Stimulated activated CD8-positive, alpha-beta memory T cell treated with anti-CD3 and anti-CD28 coated beads, Interleukin-4, amount 100 ng/mL, for 4 hours (primary cell): ENCODE measurements around the gene CLIP1.
"Not testable (repeated sequence)": the region's sequence is repeated elsewhere in the genome, so short reads cannot be mapped to it uniquely, and the experiment has no call there.

ENCODE experiments used
- DNase-seq, 2 donors: peaks; one replicate each; pipeline ENCODE4 v3.0.0-alpha.2; 2020; ENCODE audit warnings: low read depth in 2 of 2, low spot score in 1 of 2

Gene CLIP1

GRCh38 chr12:122421821-122422729 lies at the start of gene CLIP1:
TSS of gene CLIP1 (minus strand) at chr12:122422669. CDS start at chr12:122380452, 42,217 bp downstream.
- DNase-seq = no peak

- no peak for DNase-seq
Observed at GRCh38 chr12:122471324-122472226, 49.1 kb upstream of the CLIP1 start.

DNA sequence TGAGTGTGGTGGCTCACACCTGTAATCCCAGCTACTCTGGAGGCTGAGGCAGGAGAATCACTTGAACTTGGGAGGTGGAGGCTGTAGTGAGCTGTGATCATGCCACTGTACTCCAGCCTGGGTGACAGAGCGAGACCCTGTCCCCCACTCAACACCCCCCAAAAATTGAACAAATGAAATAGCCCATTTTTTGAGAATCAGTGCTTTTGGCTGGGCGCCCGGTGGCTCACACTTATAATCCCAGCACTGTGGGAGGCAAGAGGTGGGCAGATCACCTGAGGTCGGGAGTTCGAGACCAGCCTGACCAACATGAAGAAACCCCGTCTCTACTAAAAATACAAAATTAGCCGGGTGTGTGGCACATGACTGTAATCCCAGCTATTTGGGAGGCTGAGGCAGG lies 48.1 kb upstream of the CLIP1 start:
- DNase-seq = not testable (repeated sequence)

DNA sequence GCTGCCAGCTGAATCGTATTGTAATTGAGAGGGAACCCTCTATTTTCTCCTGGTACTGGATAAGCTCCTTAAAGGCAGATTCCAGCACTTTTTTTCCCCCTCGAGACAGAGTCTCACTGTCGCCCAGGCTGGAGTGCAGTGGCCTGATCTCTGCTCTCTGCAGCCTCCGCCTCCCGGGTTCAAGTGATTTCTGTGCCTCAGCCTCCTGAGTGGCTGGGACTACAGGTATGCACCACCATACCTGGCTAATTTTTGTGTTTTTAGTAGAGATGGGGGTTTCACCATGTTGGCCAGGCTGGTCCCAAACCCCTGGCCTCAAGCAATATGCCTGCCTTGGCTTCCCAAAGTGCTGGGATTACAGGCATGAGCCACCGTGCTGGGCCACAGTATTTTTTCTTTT lies 47.4 kb upstream of the CLIP1 start:
- DNase-seq = not testable (repeated sequence)

DNA sequence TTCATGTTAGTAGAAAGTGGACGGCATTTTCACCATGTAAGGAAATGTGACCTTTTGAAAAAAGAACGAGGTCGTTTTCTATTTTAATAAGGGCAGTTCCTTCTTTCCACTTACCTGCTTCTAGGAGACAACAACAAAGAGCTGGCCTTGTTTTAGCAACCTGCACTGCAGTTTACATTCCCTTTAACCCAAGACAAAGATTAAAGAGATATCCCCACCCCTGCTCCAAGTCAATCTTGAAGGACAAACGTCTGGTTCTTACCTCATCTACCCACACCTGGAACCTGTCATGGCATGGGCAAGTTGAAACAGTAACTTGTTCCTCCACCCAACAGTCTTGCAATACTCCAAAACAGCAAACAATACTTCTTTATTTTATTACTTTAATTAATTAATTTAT lies 45.5 kb upstream of the CLIP1 start:
- DNase-seq = no peak

DNA sequence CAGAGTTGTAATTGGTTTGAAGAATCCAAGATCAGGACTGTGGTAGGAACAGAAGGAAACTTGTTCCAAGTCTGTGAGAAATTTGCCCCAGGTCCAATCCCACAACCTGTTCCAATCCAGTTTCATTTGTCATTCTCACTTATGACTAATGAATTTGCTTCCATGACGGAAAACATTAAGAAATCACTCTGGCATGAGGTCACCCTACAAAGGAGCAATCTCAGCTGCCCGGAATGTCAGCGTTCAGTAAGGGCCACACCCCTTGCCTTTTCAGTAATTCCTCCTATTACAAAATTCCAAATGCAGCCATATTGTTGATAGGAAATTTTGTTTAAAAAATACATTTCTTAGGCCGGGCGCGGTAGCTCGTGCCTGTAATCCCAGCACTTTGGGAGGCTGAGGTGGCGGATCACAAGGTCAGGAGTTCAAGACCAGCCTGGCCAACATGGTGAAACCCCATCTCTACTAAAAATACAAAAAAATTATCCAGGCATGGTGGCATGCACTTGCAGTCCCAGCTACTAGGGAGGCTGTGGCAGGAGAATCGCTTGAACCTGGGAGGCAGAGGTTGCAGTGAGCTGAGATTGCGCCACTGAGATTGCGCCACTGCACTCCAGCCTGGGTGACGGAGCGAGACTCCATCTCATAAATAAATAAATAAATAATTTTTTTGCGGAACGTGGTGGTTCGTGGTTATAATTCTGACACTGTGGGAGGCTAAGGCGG lies 42.0 kb upstream of the CLIP1 start:
- not testable (repeated sequence) for DNase-seq

DNA sequence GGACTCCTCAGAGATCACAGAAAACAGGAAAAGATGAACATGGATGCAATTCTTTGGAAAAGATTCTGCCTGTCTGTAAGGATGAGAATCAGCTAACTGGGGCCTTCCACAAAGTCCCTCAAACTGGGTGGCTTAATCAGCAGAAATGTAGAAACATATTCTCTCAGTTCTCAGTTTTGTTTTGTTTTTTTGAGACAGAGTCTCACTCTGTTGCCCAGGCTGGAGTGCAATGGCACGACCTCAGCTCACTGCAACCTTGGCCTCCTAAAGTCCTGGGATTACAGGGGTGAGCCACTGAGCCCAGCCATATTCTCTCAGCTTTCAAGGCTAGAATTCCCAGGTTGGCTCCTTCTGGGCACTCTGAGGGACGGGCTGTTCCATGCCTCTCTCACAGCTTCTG lies 38.2 kb upstream of the CLIP1 start:
- no peak for DNase-seq

DNA sequence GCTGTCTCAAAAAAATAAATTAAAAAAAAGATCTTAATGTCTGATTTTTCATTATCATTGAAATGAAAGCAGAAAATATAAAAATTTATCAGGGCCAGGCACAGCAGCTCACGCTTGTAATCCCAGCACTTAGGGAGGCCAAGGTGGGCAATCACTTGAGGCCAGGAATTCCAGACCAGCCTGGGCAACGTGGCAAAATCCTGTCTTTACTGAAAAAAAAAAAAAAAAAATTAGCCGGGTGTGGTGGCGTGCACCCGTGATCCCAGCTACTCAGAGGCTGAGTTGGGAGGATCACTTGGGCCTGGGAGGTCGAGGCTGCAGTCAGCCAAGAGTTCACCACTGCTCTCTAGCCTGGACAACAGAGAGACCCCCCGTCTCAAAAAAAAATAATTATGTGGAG lies 37.6 kb upstream of the CLIP1 start:
- DNase-seq = no peak

DNA sequence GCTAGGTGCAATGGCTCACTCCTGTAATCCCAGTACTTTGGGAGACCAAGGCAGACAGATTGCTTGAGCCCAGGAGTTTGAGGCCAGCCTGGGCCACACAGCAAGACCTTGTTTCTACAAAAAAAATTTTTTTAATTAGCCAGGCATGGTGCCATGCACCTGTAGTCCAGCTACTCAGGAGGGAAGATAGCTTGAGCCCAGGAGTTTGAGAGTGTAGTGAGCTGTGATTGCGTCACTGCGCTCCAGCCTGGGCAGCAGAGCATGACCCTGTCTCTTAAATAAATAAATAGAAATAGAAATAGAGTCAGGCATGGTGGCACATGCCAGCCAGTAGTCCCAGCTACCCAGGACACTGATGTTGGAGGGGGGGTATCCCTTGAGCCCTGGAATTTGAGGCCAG lies 36.7 kb upstream of the CLIP1 start:
- no peak for DNase-seq

DNA sequence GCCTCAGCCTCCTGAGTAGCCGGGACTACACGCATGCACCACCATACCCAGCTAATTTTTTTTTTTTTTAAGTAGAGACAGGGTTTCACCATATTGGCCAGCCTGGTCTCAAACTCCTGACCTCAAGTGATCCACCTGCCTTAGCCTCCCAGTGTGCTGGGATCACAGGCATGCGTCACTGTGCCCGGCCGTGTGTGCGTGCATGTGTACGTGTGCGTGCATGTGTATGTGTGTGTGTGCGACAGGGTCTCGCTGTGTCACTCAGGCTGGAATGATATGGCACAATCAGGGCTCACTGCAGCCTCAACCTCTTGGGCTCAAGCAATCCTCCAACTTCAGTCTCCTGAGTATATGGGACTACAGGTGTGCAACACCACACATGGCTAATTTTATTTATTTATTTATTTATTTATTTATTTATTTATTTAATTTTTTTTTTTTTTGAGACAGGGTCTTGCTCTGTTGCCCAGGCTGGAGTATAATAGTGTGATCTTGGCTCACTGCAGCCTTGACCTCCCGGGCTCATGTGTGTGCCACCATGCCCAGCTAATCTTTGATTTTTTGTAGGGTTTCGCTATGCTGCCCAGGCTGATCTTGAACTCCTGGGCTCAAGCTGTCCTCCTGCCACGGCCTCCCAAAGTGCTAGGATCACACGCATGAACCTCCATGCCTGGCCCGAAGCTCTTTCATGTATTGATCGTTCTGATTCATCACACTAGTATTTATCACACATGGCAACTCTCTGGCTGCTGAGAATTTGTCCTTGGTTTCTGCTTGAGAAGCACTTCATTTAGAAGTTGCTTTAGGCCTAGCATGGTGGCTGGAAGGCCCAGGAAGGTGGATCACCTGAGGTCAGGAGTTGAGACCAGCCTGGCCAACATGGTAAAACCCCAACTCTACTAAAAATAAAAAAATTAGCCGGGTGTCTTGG lies 35.9 kb upstream of the CLIP1 start:
- DNase-seq = no peak

DNA sequence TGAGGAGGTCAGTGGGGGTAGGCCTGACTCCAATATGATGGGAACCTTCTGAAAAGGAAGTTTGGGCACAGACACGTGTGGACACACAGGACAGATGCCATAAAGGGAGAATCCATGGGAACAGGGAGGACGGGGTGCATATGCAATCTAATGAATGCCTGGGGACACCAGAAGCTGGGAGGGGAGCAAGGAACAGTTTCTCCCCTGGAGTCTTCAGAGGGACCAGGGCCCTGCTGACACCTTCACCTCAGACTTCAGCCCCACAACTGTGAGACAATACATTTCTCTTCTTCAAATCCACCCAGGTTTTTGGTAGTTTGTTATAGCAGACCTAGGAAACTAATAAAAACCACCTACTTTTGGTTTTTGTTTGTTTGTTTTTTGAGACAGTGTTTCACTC lies 35.2 kb upstream of the CLIP1 start:
- no peak for DNase-seq

DNA sequence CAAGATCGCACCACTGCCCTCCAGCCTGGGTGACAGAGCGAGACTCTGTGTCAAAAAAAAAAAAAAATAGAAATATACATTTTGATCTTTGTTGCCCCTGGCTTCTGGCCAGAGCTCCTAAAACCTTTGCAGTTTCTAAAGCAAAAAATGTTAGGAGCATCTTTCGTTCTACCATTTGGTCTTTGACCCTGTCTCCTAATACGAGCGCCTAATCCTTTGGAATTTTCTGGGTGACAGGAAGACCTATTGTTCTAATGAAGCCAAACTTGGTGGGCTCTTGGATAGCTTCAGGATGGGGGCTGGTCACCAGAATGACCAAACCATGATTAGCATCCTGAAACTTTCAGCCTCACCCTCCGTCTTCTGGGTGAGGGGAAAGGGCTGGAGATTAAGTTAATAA lies 32.3 kb upstream of the CLIP1 start:
- no peak for DNase-seq

GRCh38 chr12:122454250-122454721 lies 31.8 kb upstream of the CLIP1 start:
- no peak for DNase-seq

DNA sequence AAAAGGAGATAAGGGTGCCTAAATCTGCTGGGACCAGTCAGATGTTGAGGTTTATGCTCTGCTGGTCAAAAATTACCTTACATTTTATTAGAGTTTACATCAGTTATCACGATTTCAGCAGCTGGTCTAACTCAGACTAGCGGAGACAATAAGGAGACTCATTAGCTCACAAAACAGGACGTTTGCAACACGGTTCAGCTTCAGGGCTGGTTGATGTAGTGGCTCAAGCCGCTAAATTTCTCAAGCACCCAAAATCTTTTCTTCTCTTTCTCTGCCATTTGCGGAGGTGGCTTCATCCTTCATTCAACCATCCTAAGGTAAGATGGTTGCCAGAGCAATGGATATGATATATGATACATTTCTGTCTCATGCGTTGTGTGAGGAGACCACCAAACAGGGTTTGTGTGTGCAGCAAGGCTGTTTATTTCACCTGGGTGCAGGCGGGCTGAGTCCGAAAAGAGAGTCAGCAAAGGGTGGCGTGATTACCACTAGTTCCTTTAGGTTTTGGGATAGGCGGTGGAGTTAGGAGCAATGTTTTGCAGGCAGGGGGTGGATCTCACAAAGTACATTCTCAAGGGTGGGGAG lies 30.3 kb upstream of the CLIP1 start:
- no peak for DNase-seq

DNA sequence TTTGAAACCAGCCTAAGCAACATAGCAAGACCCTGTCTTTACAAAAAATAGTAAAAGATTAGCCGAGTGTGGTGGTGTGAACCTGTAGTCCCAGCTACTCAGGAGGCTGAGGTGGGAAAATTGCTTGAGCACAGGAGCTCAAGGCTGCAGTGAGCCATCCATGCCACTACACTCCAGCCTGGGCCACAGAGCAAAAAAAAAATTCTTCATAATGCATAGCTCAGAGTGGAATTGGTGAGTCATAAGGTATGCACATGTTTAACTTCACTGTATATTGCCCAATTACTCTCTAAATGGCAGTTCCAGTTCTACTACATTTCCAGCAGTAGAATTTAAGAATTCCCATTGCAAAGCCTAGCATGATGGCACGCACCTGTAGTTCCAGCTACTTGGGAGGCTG lies 26.8 kb upstream of the CLIP1 start:
- no peak for DNase-seq

DNA sequence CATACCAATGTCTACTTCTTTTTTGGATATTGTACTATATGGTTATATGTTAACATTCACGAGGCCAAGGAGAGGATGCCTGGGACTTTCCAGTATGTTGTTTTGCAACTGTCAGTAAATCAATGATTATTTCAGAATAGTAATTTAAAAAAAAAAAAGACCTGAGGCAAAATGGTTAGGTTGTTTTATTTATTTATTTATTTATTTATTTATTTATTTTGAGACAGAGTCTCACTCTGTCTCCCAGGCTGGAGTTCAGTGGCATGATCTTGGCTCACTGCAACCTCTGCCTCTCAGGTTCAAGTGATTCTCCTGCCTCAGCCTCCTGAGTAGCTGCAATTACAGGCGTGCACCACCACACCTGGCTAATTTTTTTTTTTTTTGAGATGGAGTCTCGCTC lies 25.4 kb upstream of the CLIP1 start:
- not testable (repeated sequence) for DNase-seq

GRCh38 chr12:122446390-122446789 lies 23.9 kb upstream of the CLIP1 start:
- not testable (repeated sequence) for DNase-seq

GRCh38 chr12:122444071-122444470 lies 21.6 kb upstream of the CLIP1 start:
- not testable (repeated sequence) for DNase-seq

DNA sequence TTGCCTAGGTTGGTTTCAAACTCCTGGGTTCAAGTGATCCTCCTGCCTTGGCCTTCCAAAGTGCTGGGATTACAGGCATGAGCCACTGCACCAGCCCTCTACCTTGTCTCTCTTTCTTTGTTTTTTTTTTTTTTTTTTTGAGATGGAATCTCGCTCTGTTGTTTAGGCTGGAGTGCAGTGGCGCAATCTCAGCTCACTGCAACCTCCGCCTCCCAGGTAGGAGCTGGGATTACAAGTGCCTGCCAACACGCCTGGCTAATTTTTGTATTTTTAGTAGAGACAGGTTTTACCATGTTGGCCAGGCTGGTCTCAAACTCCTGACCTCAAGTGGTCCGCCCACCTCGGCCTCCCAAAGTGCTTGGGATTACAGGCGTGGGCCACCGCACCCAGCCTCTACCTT lies 16.4 kb upstream of the CLIP1 start:
- DNase-seq = not testable (repeated sequence)

- no peak for DNase-seq
Observed at GRCh38 chr12:122437656-122438121, 15.2 kb upstream of the CLIP1 start.
